PC-9 (cell line): ENCODE measurements around the gene GHITM. TPM values are rescaled to one million over a fixed set of nuclear protein-coding genes. Genes with fewer than 3 reads are reported as not detected.

ENCODE experiments used
- BruUV-seq: library from RNA; stranded (reverse); fragments of 400-500 nt; replicated peaks from 2 replicates; lab custom pipeline; 2021; lab: Mats Ljungman, UMichigan
- CTCF ChIA-PET: fragments of 300-600 bp; sonication (Branson Sonifier 250); formaldehyde crosslinking; loops from one replicate; lab custom pipeline; 2022; ENCODE audit warnings: antibody characterized with exemption; lab: Charles Lee
- POLR2A ChIA-PET: fragments of 300-600 bp; sonication (Branson Sonifier 250); formaldehyde crosslinking; loops from one replicate; lab custom pipeline; 2022; ENCODE audit warnings: antibody characterized with exemption; ENCODE audit not compliant: unreplicated experiment; lab: Charles Lee
- DNase-seq, 2 experiments: peaks; one replicate each; pipeline versions ENCODE4 v3.0.0 to v3.0.0-alpha.2; 2015 to 2022; ENCODE audit warnings: mixed read lengths in 1 of 2
- H2AFZ ChIP-seq: fragments of 200-600 bp; sonication (generic); 2 replicates; pipeline ENCODE4 v1.8.1; 2017; ENCODE audit warnings: antibody characterized with exemption
- H3F3A ChIP-seq: fragments of 200-600 bp; sonication (generic); 2 replicates; pipeline ENCODE4 v1.8.1; 2017; ENCODE audit warnings: antibody characterized with exemption, mild to moderate bottlenecking, low read depth; ENCODE audit not compliant: insufficient read depth
- H3K27ac ChIP-seq: fragments of 200-600 bp; sonication (generic); 2 replicates; pipeline ENCODE4 v1.6.1; 2016; ENCODE audit warnings: mixed run types
- H3K27me3 ChIP-seq: fragments of 200-600 bp; sonication (generic); 2 replicates; pipeline ENCODE4 v1.6.1; 2016; ENCODE audit warnings: low read depth, mixed run types; ENCODE audit not compliant: insufficient read depth
- H3K36me3 ChIP-seq: fragments of 200-600 bp; sonication (generic); 2 replicates; pipeline ENCODE4 v1.6.1; 2016; ENCODE audit warnings: low read depth, mixed run types
- H3K4me1 ChIP-seq: fragments of 200-600 bp; sonication (generic); replicated peaks from 2 replicates; pipeline ENCODE4 v1.6.1; 2016; ENCODE audit warnings: mixed run types; ENCODE audit not compliant: insufficient read depth
- H3K4me2 ChIP-seq: fragments of 200-600 bp; sonication (generic); 2 replicates; pipeline ENCODE4 v1.6.1; 2017; ENCODE audit warnings: mixed run types
- H3K4me3 ChIP-seq: fragments of 200-600 bp; sonication (generic); 2 replicates; pipeline ENCODE4 v1.6.1; 2016; ENCODE audit warnings: mixed run types
- H3K79me2 ChIP-seq: fragments of 200-600 bp; sonication (generic); 2 replicates; pipeline ENCODE4 v1.6.1; 2017; ENCODE audit warnings: low read depth, mixed run types
- H3K9me2 ChIP-seq: fragments of 200-600 bp; sonication (generic); 2 replicates; pipeline ENCODE4 v1.8.1; 2017; ENCODE audit warnings: mild to moderate bottlenecking; ENCODE audit not compliant: insufficient read depth
- H3K9me3 ChIP-seq: fragments of 200-600 bp; sonication (generic); 2 replicates; pipeline ENCODE4 v1.8.1; 2016; ENCODE audit warnings: low read depth; ENCODE audit not compliant: insufficient read depth
- H4K20me1 ChIP-seq: fragments of 200-600 bp; sonication (generic); 2 replicates; pipeline ENCODE4 v1.8.1; 2017; ENCODE audit not compliant: insufficient read depth
- EZH2 ChIP-seq: fragments of 200-600 bp; sonication (generic); IDR thresholded peaks from 2 replicates; pipeline ENCODE4 v1.8.0; 2017; ENCODE audit warnings: antibody characterized with exemption, low read depth
- intact Hi-C: fragments of 100-400 bp; cut with micrococcal nuclease; formaldehyde crosslinking; loops from one replicate; pipeline ENCODE4 v1.10.0; 2022; ENCODE audit not compliant: unreplicated experiment
- total RNA-seq: library from RNA; stranded (reverse); gene quantifications from 2 replicates; pipeline ENCODE4 v1.2.3, GENCODE V29; 2021
- TF ChIP-seq, protein P1 (sequence below): fragments of 200-600 bp; sonication (generic); conservative IDR thresholded peaks from 2 replicates; pipeline ENCODE4 v1.6.1; 2017; ENCODE audit warnings: mixed run types, antibody characterized with exemption, mild to moderate bottlenecking, moderate library complexity

The GHITM gene
- total RNA-seq, 1 experiment from 2014 or later, result 291 TPM

DNA sequence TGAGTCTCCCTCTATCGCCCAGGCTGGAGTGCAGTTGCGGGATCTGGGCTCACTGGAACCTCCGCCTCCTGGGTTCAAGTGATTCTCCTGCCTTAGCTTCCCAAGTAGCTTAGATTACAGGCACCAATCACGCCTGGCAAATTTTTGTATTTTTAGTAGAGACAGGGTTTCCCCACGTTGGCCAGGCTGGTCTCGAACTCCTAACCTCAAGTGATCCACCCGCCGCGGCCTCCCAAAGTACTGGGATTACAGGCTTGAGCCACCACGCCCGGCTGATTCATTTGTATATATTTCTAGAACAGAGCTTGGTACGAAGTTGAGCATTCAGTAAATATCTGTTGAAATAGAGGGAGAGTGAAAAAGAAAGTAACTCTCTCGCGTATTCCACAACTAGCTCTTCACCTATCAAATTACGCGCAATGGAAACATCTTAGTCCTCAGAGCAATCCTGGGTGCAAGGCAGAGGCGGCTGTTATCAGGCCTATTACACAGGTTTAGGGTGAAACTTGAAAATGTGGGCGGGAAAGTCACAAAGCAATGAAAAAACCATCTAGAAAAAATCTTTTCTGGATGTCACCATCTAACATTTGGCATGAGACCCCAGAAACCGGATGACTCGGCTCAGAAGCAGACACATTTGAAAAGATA, 707 bp upstream of the GHITM start:
- intact Hi-C loops, result loop anchor here (2.0 kb wide), 1 partner anchor 190 kb away; the partner anchor contains the start of gene CCSER2
- H3K4me1 ChIP-seq, result peaks cover 17% of the 10 kb centered on the region
- H3F3A ChIP-seq, result peaks cover 25% of the 10 kb centered on the region
- H2AFZ ChIP-seq, result peak overlapping the region; percentile 95
- peaks cover 31% of the 10 kb centered on the region for H3K36me3 ChIP-seq
- H3K9me3 ChIP-seq, result no peaks in the 10 kb centered on the region
- peak overlapping the region; percentile 81 for H3K4me2 ChIP-seq
- ChIA-PET CTCF (interaction anchor here (0.6 kb wide), 1 partner anchor 9 kb away, joined by 4 read pairs; no protein-coding TSS in a partner anchor), POLR2A (interaction anchor here (0.6 to 0.7 kb wide), 3 partner anchors 20 to 318 kb away, joined by 3 to 6 read pairs (median 3); no protein-coding TSS in a partner anchor)
- H4K20me1 ChIP-seq, result peaks cover 16% of the 10 kb centered on the region
- DNase-seq, result peak; percentile 54 to 69
- H3K27ac ChIP-seq, result peak overlapping the region; percentile 95
- TSS peak; percentile 85 for BruUV-seq
- H3K9me2 ChIP-seq, result no peaks in the 10 kb centered on the region
- H3K4me3 ChIP-seq, result peak overlapping the region; percentile 94
- no peak for TF ChIP-seq EZH2
- TF ChIP-seq, protein P1, sequence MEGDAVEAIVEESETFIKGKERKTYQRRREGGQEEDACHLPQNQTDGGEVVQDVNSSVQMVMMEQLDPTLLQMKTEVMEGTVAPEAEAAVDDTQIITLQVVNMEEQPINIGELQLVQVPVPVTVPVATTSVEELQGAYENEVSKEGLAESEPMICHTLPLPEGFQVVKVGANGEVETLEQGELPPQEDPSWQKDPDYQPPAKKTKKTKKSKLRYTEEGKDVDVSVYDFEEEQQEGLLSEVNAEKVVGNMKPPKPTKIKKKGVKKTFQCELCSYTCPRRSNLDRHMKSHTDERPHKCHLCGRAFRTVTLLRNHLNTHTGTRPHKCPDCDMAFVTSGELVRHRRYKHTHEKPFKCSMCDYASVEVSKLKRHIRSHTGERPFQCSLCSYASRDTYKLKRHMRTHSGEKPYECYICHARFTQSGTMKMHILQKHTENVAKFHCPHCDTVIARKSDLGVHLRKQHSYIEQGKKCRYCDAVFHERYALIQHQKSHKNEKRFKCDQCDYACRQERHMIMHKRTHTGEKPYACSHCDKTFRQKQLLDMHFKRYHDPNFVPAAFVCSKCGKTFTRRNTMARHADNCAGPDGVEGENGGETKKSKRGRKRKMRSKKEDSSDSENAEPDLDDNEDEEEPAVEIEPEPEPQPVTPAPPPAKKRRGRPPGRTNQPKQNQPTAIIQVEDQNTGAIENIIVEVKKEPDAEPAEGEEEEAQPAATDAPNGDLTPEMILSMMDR, result no peak
- H3K27me3 ChIP-seq, result peaks cover 17% of the 10 kb centered on the region; the same call in 1 of the 2 replicates
- H3K79me2 ChIP-seq, result peaks cover 33% of the 10 kb centered on the region

DNA sequence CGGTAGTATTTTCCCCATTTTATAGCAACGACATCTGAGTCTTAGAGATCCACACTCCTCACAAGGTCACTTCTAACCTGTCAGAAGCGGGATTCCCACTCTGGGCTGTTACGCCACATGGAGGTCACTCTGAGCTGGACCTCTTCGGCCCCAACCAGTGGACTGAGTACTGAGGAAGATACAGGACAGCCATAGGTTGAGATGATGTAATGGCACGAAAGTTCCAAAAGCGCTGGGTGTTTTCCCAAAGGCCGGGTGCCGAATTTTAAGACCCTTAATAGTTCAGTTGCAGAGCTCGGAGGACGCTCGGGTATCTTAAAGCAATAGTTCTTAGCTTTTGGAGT, 699 bp downstream of the GHITM start:
- intact Hi-C loops, result no loop called here
- Histone ChIP-seq H4K20me1 (peaks cover 21% of the 10 kb centered on the region), H3K4me3 (peak overlapping the region; percentile 94), H3K36me3 (peaks cover 42% of the 10 kb centered on the region), H3K27ac (peak overlapping the region; percentile 95), H2AFZ (peak overlapping the region; percentile 64), H3K9me3 (no peaks in the 10 kb centered on the region), H3K4me2 (peak overlapping the region; percentile 98), H3K9me2 (no peaks in the 10 kb centered on the region), H3K27me3 (peaks cover 5% of the 10 kb centered on the region; the same call in 1 of the 2 replicates), H3K79me2 (peaks cover 33% of the 10 kb centered on the region), H3K4me1 (peaks cover 17% of the 10 kb centered on the region), H3F3A (peaks cover 26% of the 10 kb centered on the region)
- ChIA-PET CTCF (no interaction called here), POLR2A (interaction anchor here (0.6 kb wide), 2 partner anchors 76 to 285 kb away, joined by 3 to 9 read pairs; no protein-coding TSS in a partner anchor)
- no peak for TF ChIP-seq EZH2
- TF ChIP-seq, protein P1, result no peak
- DNase-seq, result peak in 1 of 2 experiments; percentile 14
- TSS peak; percentile 53 for BruUV-seq

DNA sequence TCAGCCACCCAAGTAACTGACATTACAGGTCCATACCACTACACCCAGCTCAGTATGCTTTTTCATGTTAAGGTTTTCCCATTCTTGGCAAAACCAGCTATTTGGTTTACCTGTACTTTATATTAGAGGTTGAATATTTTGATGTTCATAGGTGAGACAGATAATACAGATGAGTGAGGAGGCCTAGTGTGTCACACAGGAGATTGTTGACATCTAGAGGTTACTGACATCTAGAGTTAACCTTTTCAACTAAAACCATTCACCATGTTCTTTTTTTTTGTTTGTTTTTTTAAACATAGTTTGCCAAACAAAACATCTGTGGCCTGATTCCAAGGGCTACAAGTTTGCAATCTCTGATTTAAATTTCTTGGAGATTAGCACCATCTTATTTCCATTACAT, 8.0 kb downstream of the GHITM start:
- BruUV-seq, result no TSS peak
- H2AFZ ChIP-seq, result no peak overlapping the region

More for the DNA sequence above, 8.0 kb downstream of the GHITM start:
- H3K27ac ChIP-seq, result no peak overlapping the region
- no peaks in the 10 kb centered on the region for H3K4me1 ChIP-seq
- ChIA-PET CTCF (interaction anchor here (1.9 kb wide), 1 partner anchor 390 kb away, joined by 7 read pairs; no protein-coding TSS in a partner anchor), POLR2A (no interaction called here)
- no peaks in the 10 kb centered on the region for H3K9me2 ChIP-seq
- H3K36me3 ChIP-seq, result peaks cover 82% of the 10 kb centered on the region
- no peak for DNase-seq
- peaks cover 22% of the 10 kb centered on the region for H3F3A ChIP-seq
- intact Hi-C loops, result no loop called here
- H3K9me3 ChIP-seq, result no peaks in the 10 kb centered on the region
- no peaks in the 10 kb centered on the region for H3K27me3 ChIP-seq
- H3K79me2 ChIP-seq, result peaks cover 6% of the 10 kb centered on the region
- TF ChIP-seq EZH2, result no peak
- TF ChIP-seq, protein P1, result no peak
- no peak overlapping the region for H3K4me3 ChIP-seq
- peaks cover 58% of the 10 kb centered on the region for H4K20me1 ChIP-seq
- H3K4me2 ChIP-seq, result no peak overlapping the region
